GM12891 (cell line): ENCODE results near the gene CDH13.

ENCODE experiments used
- PAX5 ChIP-seq: IDR thresholded peaks from 2 replicates; pipeline ENCODE4 v1.6.1; 2011; ENCODE audit warnings: low read length, moderate library complexity, mild to moderate bottlenecking; ENCODE audit not compliant: insufficient read depth, severe bottlenecking
- POLR2A ChIP-seq: IDR thresholded peaks from 2 replicates; pipeline ENCODE4 v1.6.1; 2011; ENCODE audit warnings: low read depth, low read length, control low read depth
- POLR2AphosphoS5 ChIP-seq: IDR thresholded peaks from 2 replicates; pipeline ENCODE4 v1.6.1; 2011; ENCODE audit warnings: low read depth, low read length, control low read depth
- POU2F2 ChIP-seq: IDR thresholded peaks from 2 replicates; pipeline ENCODE4 v1.6.1; 2011; ENCODE audit warnings: low read depth, mild to moderate bottlenecking, control low read depth, low read length, moderate library complexity
- SPI1 ChIP-seq: IDR thresholded peaks from 2 replicates; pipeline ENCODE4 v1.6.1; 2011; ENCODE audit warnings: low read depth, low read length, control low read depth
- TAF1 ChIP-seq: IDR thresholded peaks from 2 replicates; pipeline ENCODE4 v1.6.1; 2011; ENCODE audit warnings: low read depth, low read length, control low read depth

DNA sequence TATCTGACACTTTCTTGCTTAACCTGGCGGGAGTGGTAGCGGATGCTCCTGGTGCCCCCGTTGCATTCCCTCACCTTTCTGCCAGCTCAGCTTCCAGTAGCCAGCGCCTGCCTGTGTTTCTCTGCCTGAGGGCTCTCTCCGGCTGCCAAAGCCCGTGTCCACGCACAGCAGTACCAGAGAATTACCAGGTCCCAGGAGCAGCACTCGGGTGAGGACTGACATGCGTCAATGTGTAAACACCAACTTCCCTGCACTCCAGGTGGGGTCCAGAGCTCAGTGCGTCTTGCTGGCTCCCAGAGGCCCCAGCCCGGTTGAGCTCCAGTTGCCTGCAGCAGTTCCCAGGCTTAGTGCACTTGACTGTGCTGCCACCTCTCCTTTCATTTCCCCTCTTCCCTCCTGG, 54.8 kb downstream of the CDH13 start:
- TF ChIP-seq POLR2AphosphoS5 (no peak), POLR2A (no peak), SPI1 (no peak), TAF1 (no peak), PAX5 (no peak), POU2F2 (no peak)
